Stimulated activated CD8-positive, alpha-beta memory T cell treated with anti-CD3 and anti-CD28 coated beads, Interleukin-4, amount 100 ng/mL, for 1 hour (primary cell): ENCODE data around the gene NAP1L1.
A peak's percentile ranks its signal among the peaks of the same experiment; 100 is the strongest.

Source experiments
- DNase-seq, 2 donors: peaks; one replicate each; pipeline ENCODE4 v3.0.0-alpha.2; 2020; ENCODE audit warnings: low read depth in 2 of 2, low spot score in 1 of 2

NAP1L1 gene

GRCh38 chr12:76041406-76041805 is 43.1 kb downstream of the NAP1L1 start:
- no peak for DNase-seq

- DNase-seq: no peak
Observed at GRCh38 chr12:76040461-76040860, 44.0 kb downstream of the NAP1L1 start.

GRCh38 chr12:76038176-76038575 is 46.3 kb downstream of the NAP1L1 start:
- DNase-seq: no peak

- DNase-seq: no peak
Observed at GRCh38 chr12:76037130-76038103, 47.1 kb downstream of the NAP1L1 start.

GRCh38 chr12:76035045-76035444 is 49.4 kb downstream of the NAP1L1 start:
- no peak for DNase-seq

- DNase-seq: no peak
Observed at GRCh38 chr12:76033081-76034011, 51.1 kb downstream of the NAP1L1 start.

GRCh38 chr12:76032043-76032981 is 52.2 kb downstream of the NAP1L1 start:
- DNase-seq: no peak

GRCh38 chr12:76031414-76032042 is 53.0 kb downstream of the NAP1L1 start, which contains the start of gene PHLDA1:
TSS of gene PHLDA1 (minus strand) at chr12:76031776.
- DNase-seq: peak; percentile 79 to 91

- no peak for DNase-seq
Observed at GRCh38 chr12:76031081-76031413, 53.4 kb downstream of the NAP1L1 start.

GRCh38 chr12:76030341-76031080 is 54.0 kb downstream of the NAP1L1 start:
- DNase-seq: peak in 1 of 2 donors; percentile 27

GRCh38 chr12:76029982-76030340 is 54.5 kb downstream of the NAP1L1 start:
- DNase-seq: no peak

GRCh38 chr12:76028571-76029277 is 55.8 kb downstream of the NAP1L1 start:
- no peak for DNase-seq

GRCh38 chr12:76026643-76027063 is 57.8 kb downstream of the NAP1L1 start:
- DNase-seq: no peak

GRCh38 chr12:76025601-76026575 is 58.6 kb downstream of the NAP1L1 start:
- DNase-seq: no peak

GRCh38 chr12:76024942-76025600 is 59.4 kb downstream of the NAP1L1 start:
- DNase-seq: no peak

GRCh38 chr12:76024102-76024781 is 60.2 kb downstream of the NAP1L1 start:
- DNase-seq: no peak
